ENCODE results near the gene NCKAP5.

GRCh38 chr2:132779206-132779721, 789.0 kb downstream of the NCKAP5 start:
- TF ChIP-seq EZH2phosphoT487 (IDR thresholded peaks at IDR 0.05; ENCODE audit: low read depth, severe bottlenecking, unreplicated experiment) (no peak), CTCF (IDR thresholded peaks at IDR 0.05; ENCODE audit: poor library complexity) (no peak)
